Measurements from ENCODE around the gene SLC6A14.

Gene SLC6A14

GRCh38 chrX:116499780-116500179 is 63.4 kb downstream of the SLC6A14 start:
- no peaks in the 10 kb centered on the region for H3K4me1 ChIP-seq
- no peaks in the 10 kb centered on the region for H3K9me3 ChIP-seq (ENCODE audit: control insufficient read depth, low read length)
- no peak overlapping the region for H3K9ac ChIP-seq
- H3K79me2 ChIP-seq: no peaks in the 10 kb centered on the region
- no peak overlapping the region for H3K4me3 ChIP-seq (ENCODE audit: low read depth, low read length)
- H3K27me3 ChIP-seq (ENCODE audit: control insufficient read depth, insufficient read depth, low read length): no peaks in the 10 kb centered on the region
- TF ChIP-seq, protein P1, sequence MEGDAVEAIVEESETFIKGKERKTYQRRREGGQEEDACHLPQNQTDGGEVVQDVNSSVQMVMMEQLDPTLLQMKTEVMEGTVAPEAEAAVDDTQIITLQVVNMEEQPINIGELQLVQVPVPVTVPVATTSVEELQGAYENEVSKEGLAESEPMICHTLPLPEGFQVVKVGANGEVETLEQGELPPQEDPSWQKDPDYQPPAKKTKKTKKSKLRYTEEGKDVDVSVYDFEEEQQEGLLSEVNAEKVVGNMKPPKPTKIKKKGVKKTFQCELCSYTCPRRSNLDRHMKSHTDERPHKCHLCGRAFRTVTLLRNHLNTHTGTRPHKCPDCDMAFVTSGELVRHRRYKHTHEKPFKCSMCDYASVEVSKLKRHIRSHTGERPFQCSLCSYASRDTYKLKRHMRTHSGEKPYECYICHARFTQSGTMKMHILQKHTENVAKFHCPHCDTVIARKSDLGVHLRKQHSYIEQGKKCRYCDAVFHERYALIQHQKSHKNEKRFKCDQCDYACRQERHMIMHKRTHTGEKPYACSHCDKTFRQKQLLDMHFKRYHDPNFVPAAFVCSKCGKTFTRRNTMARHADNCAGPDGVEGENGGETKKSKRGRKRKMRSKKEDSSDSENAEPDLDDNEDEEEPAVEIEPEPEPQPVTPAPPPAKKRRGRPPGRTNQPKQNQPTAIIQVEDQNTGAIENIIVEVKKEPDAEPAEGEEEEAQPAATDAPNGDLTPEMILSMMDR (IDR thresholded peaks at IDR 0.05): no peak
- H3K27ac ChIP-seq: no peak overlapping the region
- H3K36me3 ChIP-seq (ENCODE audit: control insufficient read depth, insufficient read depth, low read length): no peaks in the 10 kb centered on the region
- H3K4me2 ChIP-seq (ENCODE audit: low read length): no peak overlapping the region
- H2AFZ ChIP-seq: no peak overlapping the region

Data from parathyroid adenoma (tissue), 2 donors.